CD14-positive monocyte (primary cell): ENCODE results near the gene PRR5. TPM values are rescaled to one million over a fixed set of nuclear protein-coding genes. Genes with fewer than 3 reads are reported as not detected.
A peak's percentile ranks its signal among the peaks of the same experiment; 100 is the strongest.

Experiments used
- DNase-seq, 3 donors: peaks; one replicate each; pipeline ENCODE4 v3.0.0-alpha.2; 2011 to 2022
- H2AFZ ChIP-seq: 2 replicates; pipeline ENCODE4 v1.6.0; 2012; ENCODE audit warnings: mild to moderate bottlenecking, low read depth, low read length, inconsistent platforms; ENCODE audit not compliant: insufficient read depth, poor library complexity, severe bottlenecking
- H3K27ac ChIP-seq, 2 donors: 1 replicate in 1 of 2; 2 replicates in 1 of 2; pipeline ENCODE4 v1.5.1; 2012 to 2013; ENCODE audit warnings: low read length in 2 of 2, control low read depth in 1 of 2, inconsistent platforms in 1 of 2, low read depth in 1 of 2, mild to moderate bottlenecking in 1 of 2
- H3K27me3 ChIP-seq, 2 donors: one replicate each; pipeline versions ENCODE4 v1.6.0 to v1.6.1; 2011 to 2013; ENCODE audit warnings: low read length in 2 of 2; ENCODE audit not compliant: control insufficient read depth in 2 of 2, insufficient read depth in 2 of 2
- H3K36me3 ChIP-seq, 2 donors: replicated peaks in 1 of 2; 1 replicate in 1 of 2; 2 replicates in 1 of 2; pipeline versions ENCODE4 v1.5.1 to v1.6.1; 2012 to 2013; ENCODE audit warnings: low read length in 2 of 2, control low read depth in 1 of 2, inconsistent platforms in 1 of 2, mild to moderate bottlenecking in 1 of 2; ENCODE audit not compliant: insufficient read depth in 2 of 2, control insufficient read depth in 1 of 2
- H3K4me1 ChIP-seq, 2 donors: 1 replicate in 1 of 2; 2 replicates in 1 of 2; pipeline versions ENCODE4 v1.5.1 to v1.6.1; 2012 to 2013; ENCODE audit warnings: low read length in 2 of 2, control low read depth in 1 of 2, inconsistent platforms in 1 of 2, mild to moderate bottlenecking in 1 of 2, moderate library complexity in 1 of 2; ENCODE audit not compliant: insufficient read depth in 2 of 2, control insufficient read depth in 1 of 2
- H3K4me2 ChIP-seq: replicated peaks from 2 replicates; pipeline ENCODE3; 2012; ENCODE audit warnings: low read length, moderate library complexity, mild to moderate bottlenecking; ENCODE audit not compliant: poor library complexity, severe bottlenecking; ENCODE audit errors: extremely low read depth
- H3K4me3 ChIP-seq, 3 experiments: fragments of 200-600 bp in 1 of 3; sonication (generic) in 1 of 3; replicated peaks in 1 of 3; 1 replicate in 2 of 3; 2 replicates in 1 of 3; pipeline ENCODE4 v1.5.1; 2011 to 2013; ENCODE audit warnings: low read length in 3 of 3, mild to moderate bottlenecking in 3 of 3, control low read depth in 2 of 3, low read depth in 2 of 3, inconsistent platforms in 1 of 3, moderate library complexity in 1 of 3
- H3K79me2 ChIP-seq: 2 replicates; pipeline ENCODE4 v1.6.0; 2012; ENCODE audit warnings: mild to moderate bottlenecking, control low read depth, inconsistent platforms, low read length, moderate library complexity; ENCODE audit not compliant: insufficient read depth
- H3K9ac ChIP-seq: 2 replicates; pipeline ENCODE4 v1.6.0; 2017; ENCODE audit warnings: low read length, mild to moderate bottlenecking; ENCODE audit not compliant: insufficient read depth, poor library complexity, severe bottlenecking
- H3K9me3 ChIP-seq, 2 donors: replicated peaks in 1 of 2; 1 replicate in 1 of 2; 2 replicates in 1 of 2; pipeline versions ENCODE4 v1.5.1 to v1.6.1; 2012 to 2013; ENCODE audit warnings: low read length in 2 of 2, control low read depth in 1 of 2; ENCODE audit not compliant: control insufficient read depth in 1 of 2, insufficient read depth in 1 of 2
- H4K20me1 ChIP-seq: 2 replicates; pipeline ENCODE4 v1.6.0; 2012; ENCODE audit warnings: mild to moderate bottlenecking, low read length, control low read depth, moderate library complexity; ENCODE audit not compliant: insufficient read depth
- H3K27ac Mint-ChIP-seq, 7 donors: one replicate each; pipeline ENCODE4 v1.8.0; 2020; ENCODE audit warnings: mild to moderate bottlenecking in 7 of 7, mixed read lengths in 7 of 7, moderate library complexity in 6 of 7, inconsistent platforms in 2 of 7
- H3K27me3 Mint-ChIP-seq, 3 donors: one replicate each; pipeline ENCODE4 v1.8.0; 2021 to 2022; ENCODE audit warnings: low read depth in 3 of 3, mild to moderate bottlenecking in 3 of 3, mixed read lengths in 3 of 3, moderate library complexity in 3 of 3, inconsistent platforms in 1 of 3
- H3K36me3 Mint-ChIP-seq, 2 donors: one replicate each; pipeline ENCODE4 v1.8.0; 2020; ENCODE audit warnings: mixed read lengths in 2 of 2, inconsistent platforms in 1 of 2, mild to moderate bottlenecking in 1 of 2
- H3K4me1 Mint-ChIP-seq: one replicate; pipeline ENCODE4 v1.8.0; 2020; ENCODE audit warnings: mild to moderate bottlenecking, mixed read lengths
- H3K4me3 Mint-ChIP-seq, 2 donors: one replicate each; pipeline ENCODE4 v1.8.0; 2020; ENCODE audit warnings: mild to moderate bottlenecking in 2 of 2, mixed read lengths in 2 of 2, moderate library complexity in 1 of 2
- H3K9me3 Mint-ChIP-seq, 7 donors: one replicate each; pipeline ENCODE4 v1.8.0; 2020 to 2022; ENCODE audit warnings: mixed read lengths in 7 of 7, mild to moderate bottlenecking in 6 of 7, moderate library complexity in 6 of 7, inconsistent platforms in 2 of 7
- CTCF ChIP-seq: fragments of 200-600 bp; IDR thresholded peaks from one replicate; pipeline ENCODE4 v1.8.0; 2022; ENCODE audit warnings: antibody characterized with exemption, mild to moderate bottlenecking
- WGBS: methylation state at CpG from one replicate; pipeline ENCODE4 v1.1.5; 2013; ENCODE audit warnings: missing lambda C conversion rate; ENCODE audit not compliant: insufficient coverage; 5-methylcytosine and 5-hydroxymethylcytosine counted together
- intact Hi-C, 2 donors: fragments of 100-400 bp; cut with micrococcal nuclease; formaldehyde crosslinking; loops; one replicate each; pipeline versions ENCODE4 v1.15.0 to v1.15.1; 2023
- polyA plus RNA-seq, 3 donors: library from polyadenylated mRNA; depleted of rRNA in 1 of 3; unstranded in 2 of 3; stranded (reverse) in 1 of 3; fragments of 300-500 nt in 2 of 3; fragments of >200 nt in 1 of 3; fragmentation: Illumina TruSeq in 2 of 3; gene quantifications; 1 replicate in 2 of 3; 2 replicates in 1 of 3; pipeline ENCODE4 v1.2.3, GENCODE V29; 2012 to 2021

PRR5 gene
- polyA plus RNA-seq, 3 donors: 0.66 to 1.5 (median 1.2) TPM

- peak overlapping the region in 3 of 7 donors; percentile 4 to 28 (median 6) for H3K27ac Mint-ChIP-seq
- DNase-seq: no peak
- H3K9ac ChIP-seq: peak overlapping the region; percentile 32
- peaks cover 0 to 13% (median 4%) of the 10 kb centered on the region in 7 donors for H3K9me3 Mint-ChIP-seq
- no peak overlapping the region for H2AFZ ChIP-seq
- peaks cover 6 to 12% of the 10 kb centered on the region in 2 donors for H3K9me3 ChIP-seq
- intact Hi-C loops: no loop called here
- peaks cover 6 to 14% (median 7%) of the 10 kb centered on the region in 3 donors for H3K27me3 Mint-ChIP-seq
- no peaks in the 10 kb centered on the region for H3K79me2 ChIP-seq
- H3K4me1 ChIP-seq: peaks cover 17 to 24% of the 10 kb centered on the region in 2 donors
- 11% methylated on average over 8 of the region's 14 CpGs for WGBS
- no peak overlapping the region for H3K27ac ChIP-seq
- H3K4me1 Mint-ChIP-seq: peaks cover 21% of the 10 kb centered on the region
- no peaks in the 10 kb centered on the region for H3K27me3 ChIP-seq
- no peaks in the 10 kb centered on the region for H4K20me1 ChIP-seq
- no peak overlapping the region for H3K4me3 ChIP-seq
- H3K4me3 Mint-ChIP-seq: peak overlapping the region in 1 of 2 donors; percentile 39
- H3K36me3 Mint-ChIP-seq: no peaks in the 10 kb centered on the region
- H3K36me3 ChIP-seq: no peaks in the 10 kb centered on the region
- H3K4me2 ChIP-seq: no peak overlapping the region
- TF ChIP-seq CTCF: no peak
Observed at GRCh38 chr22:44658311-44658953, 43.6 kb upstream of the PRR5 start.

GRCh38 chr22:44659140-44659539 lies 42.9 kb upstream of the PRR5 start:
- H3K27ac ChIP-seq: no peak overlapping the region
- intact Hi-C loops: no loop called here
- DNase-seq: no peak

More at GRCh38 chr22:44659140-44659539, 42.9 kb upstream of the PRR5 start:
- WGBS: 77% methylated on average over 6 of the region's 6 CpGs
- H3K4me3 ChIP-seq: no peak overlapping the region
- no peaks in the 10 kb centered on the region for H3K36me3 ChIP-seq
- peaks cover 0 to 11% (median 4%) of the 10 kb centered on the region in 7 donors for H3K9me3 Mint-ChIP-seq
- no peak overlapping the region for H2AFZ ChIP-seq
- peak overlapping the region; percentile 32 for H3K9ac ChIP-seq
- peak overlapping the region in 1 of 7 donors; percentile 20 for H3K27ac Mint-ChIP-seq
- H3K79me2 ChIP-seq: no peaks in the 10 kb centered on the region
- peaks cover 25% of the 10 kb centered on the region for H3K4me1 Mint-ChIP-seq
- no peak overlapping the region for H3K4me3 Mint-ChIP-seq
- H3K4me2 ChIP-seq: no peak overlapping the region
- peaks cover 24 to 27% of the 10 kb centered on the region in 2 donors for H3K4me1 ChIP-seq
- TF ChIP-seq CTCF: no peak
- no peaks in the 10 kb centered on the region for H3K27me3 ChIP-seq
- H3K27me3 Mint-ChIP-seq: peaks cover 6 to 14% (median 7%) of the 10 kb centered on the region in 3 donors
- no peaks in the 10 kb centered on the region for H3K36me3 Mint-ChIP-seq
- peaks cover 6 to 11% of the 10 kb centered on the region in 2 donors for H3K9me3 ChIP-seq
- no peaks in the 10 kb centered on the region for H4K20me1 ChIP-seq
